ENCODE results near the gene CRYBB1.

GRCh38 chr22:26556904-26557303 lies 60.9 kb downstream of the CRYBB1 start:
- no peak for TF ChIP-seq CTCF (IDR thresholded peaks at IDR 0.05; ENCODE audit: low read depth, low read length, missing input control)
- peak; percentile 33 to 35 for TF ChIP-seq RAD21 (IDR thresholded peaks at IDR 0.05)
- TF ChIP-seq YY1 (IDR thresholded peaks at IDR 0.05), result peak; percentile 88
- peak; percentile 89 to 98 for TF ChIP-seq RXRA (IDR thresholded peaks at IDR 0.05)
- TF ChIP-seq REST (IDR thresholded peaks at IDR 0.05), result peak; percentile 74
- no peak for TF ChIP-seq ATF3 (IDR thresholded peaks at IDR 0.05)
- peak; percentile 32 for TF ChIP-seq HNF4G (IDR thresholded peaks at IDR 0.05)
- no peak for TF ChIP-seq TAF1 (conservative IDR thresholded peaks at IDR 0.05)
- peak; percentile 98 for TF ChIP-seq MAX (IDR thresholded peaks at IDR 0.05)
- peak; percentile 80 for TF ChIP-seq ZBTB33 (IDR thresholded peaks at IDR 0.05)
- peak in 1 of 2 donors; percentile 67 for TF ChIP-seq EGR1 (IDR thresholded peaks at IDR 0.05; ENCODE audit: low read depth in 2 of 2)
- TF ChIP-seq JUND (IDR thresholded peaks at IDR 0.05), result peak in 1 of 2 donors; percentile 72

All from liver (tissue), 3 donors.